Measurements from ENCODE around the gene IQCB1. TPM values are rescaled to one million over a fixed set of nuclear protein-coding genes. Genes with fewer than 3 reads are reported as not detected.
"Not testable (repeated sequence)": the region's sequence is repeated elsewhere in the genome, so short reads cannot be mapped to it uniquely, and the experiment has no call there.

Gene IQCB1
- total and polyA plus RNA-seq, 2 experiments from 2014 or later: 28.8 to 39.0 TPM

- H3K27ac ChIP-seq (ENCODE audit: low read depth); H3K4me3 Mint-ChIP-seq; DNase-seq (ENCODE audit: low spot score); H3K27me3 ChIP-seq (ENCODE audit: insufficient read depth); H3K27ac Mint-ChIP-seq; H3K4me3 ChIP-seq; H3K4me1 ChIP-seq (ENCODE audit: insufficient read depth); H3K9me3 Mint-ChIP-seq; H3K4me1 Mint-ChIP-seq; ATAC-seq; H4K20me1 ChIP-seq (replicated peaks; ENCODE audit: insufficient read depth); H3K79me2 ChIP-seq (replicated peaks; ENCODE audit: insufficient read depth); H3F3A ChIP-seq (replicated peaks; ENCODE audit: low read depth); H3K4me2 ChIP-seq; H3K27me3 Mint-ChIP-seq (ENCODE audit: insufficient read depth, low read depth, poor library complexity); H2AFZ ChIP-seq; H3K9me2 ChIP-seq (ENCODE audit: insufficient read depth): not testable (repeated sequence)
- H3K36me3 Mint-ChIP-seq (ENCODE audit: low read depth): peaks cover 38% of the 10 kb centered on the region; the same call in 2 of the 3 replicates
- peaks cover 12% of the 10 kb centered on the region; the same call in 1 of the 2 replicates for H3K36me3 ChIP-seq (ENCODE audit: insufficient read depth)
These were observed 52.1 kb downstream of the IQCB1 start for GRCh38 chr3:121782784-121783183.

GRCh38 chr3:121781611-121782010, 53.2 kb downstream of the IQCB1 start:
- H2AFZ ChIP-seq: no peak overlapping the region
- no peak for TF ChIP-seq ZNF114 (CRISPR knock-in tag; IDR thresholded peaks at IDR 0.05)
- no peak for TF ChIP-seq CTCF (conservative IDR thresholded peaks at IDR 0.05; ENCODE audit: low read depth in 2 of 2)

GRCh38 chr3:121775095-121775494, 59.8 kb downstream of the IQCB1 start:
- not testable (repeated sequence) for H3K79me2 ChIP-seq (replicated peaks; ENCODE audit: insufficient read depth); H3F3A ChIP-seq (replicated peaks; ENCODE audit: low read depth); H3K4me3 ChIP-seq; H3K27me3 Mint-ChIP-seq (ENCODE audit: insufficient read depth, low read depth, poor library complexity); H3K27ac ChIP-seq (ENCODE audit: low read depth); H3K9me3 Mint-ChIP-seq; H3K9me2 ChIP-seq (ENCODE audit: insufficient read depth); ATAC-seq; DNase-seq (ENCODE audit: low spot score); H3K4me1 Mint-ChIP-seq; H3K4me2 ChIP-seq; H3K4me3 Mint-ChIP-seq; H3K27ac Mint-ChIP-seq; H2AFZ ChIP-seq; H3K27me3 ChIP-seq (ENCODE audit: insufficient read depth); H4K20me1 ChIP-seq (replicated peaks; ENCODE audit: insufficient read depth); H3K4me1 ChIP-seq (ENCODE audit: insufficient read depth); H3K36me3 ChIP-seq (ENCODE audit: insufficient read depth)
- peaks cover 77% of the 10 kb centered on the region for H3K36me3 Mint-ChIP-seq (ENCODE audit: low read depth)

More at GRCh38 chr3:121781611-121782010, 53.2 kb downstream of the IQCB1 start:
- Mint-ChIP-seq H3K4me3 (no peak overlapping the region), H3K36me3 (ENCODE audit: low read depth) (peaks cover 38% of the 10 kb centered on the region; the same call in 2 of the 3 replicates), H3K4me1 (no peaks in the 10 kb centered on the region), H3K27me3 (ENCODE audit: insufficient read depth, low read depth, poor library complexity) (peaks cover 3% of the 10 kb centered on the region), H3K9me3 (no peaks in the 10 kb centered on the region), H3K27ac (no peak overlapping the region)
- ATAC-seq (no peak), DNase-seq (ENCODE audit: low spot score) (no peak)
- Histone ChIP-seq H3F3A (replicated peaks; ENCODE audit: low read depth) (no peaks in the 10 kb centered on the region), H3K4me1 (ENCODE audit: insufficient read depth) (no peaks in the 10 kb centered on the region), H3K4me2 (no peak overlapping the region), H3K4me3 (no peak overlapping the region), H4K20me1 (replicated peaks; ENCODE audit: insufficient read depth) (no peaks in the 10 kb centered on the region), H3K27me3 (ENCODE audit: insufficient read depth) (no peaks in the 10 kb centered on the region), H3K27ac (ENCODE audit: low read depth) (no peak overlapping the region), H3K36me3 (ENCODE audit: insufficient read depth) (peaks cover 12% of the 10 kb centered on the region; the same call in 1 of the 2 replicates), H3K9me2 (ENCODE audit: insufficient read depth) (no peaks in the 10 kb centered on the region), H3K79me2 (replicated peaks; ENCODE audit: insufficient read depth) (no peaks in the 10 kb centered on the region)

GRCh38 chr3:121769246-121769645, 65.6 kb downstream of the IQCB1 start:
- H3K4me1 ChIP-seq (ENCODE audit: insufficient read depth): no peaks in the 10 kb centered on the region
- no peak for ATAC-seq
- no peaks in the 10 kb centered on the region for H3K9me2 ChIP-seq (ENCODE audit: insufficient read depth)
- DNase-seq (ENCODE audit: low spot score): no peak
- no peak overlapping the region for H3K27ac ChIP-seq (ENCODE audit: low read depth)
- H3K79me2 ChIP-seq (replicated peaks; ENCODE audit: insufficient read depth): no peaks in the 10 kb centered on the region
- no peak overlapping the region for H3K4me3 Mint-ChIP-seq
- TF ChIP-seq ZNF114 (CRISPR knock-in tag; IDR thresholded peaks at IDR 0.05) (no peak), ETS1 (IDR thresholded peaks at IDR 0.05) (no peak), POLR2AphosphoS5 (IDR thresholded peaks at IDR 0.05; ENCODE audit: low read depth) (no peak), CREB1 (CRISPR knock-in tag; IDR thresholded peaks at IDR 0.05; ENCODE audit: low read depth) (no peak), CTCF (conservative IDR thresholded peaks at IDR 0.05; ENCODE audit: low read depth in 2 of 2) (no peak), EZH2phosphoT487 (IDR thresholded peaks at IDR 0.05; ENCODE audit: unreplicated experiment) (no peak), STAT1 (IDR thresholded peaks at IDR 0.05; ENCODE audit: unreplicated experiment) (no peak), NANOG (IDR thresholded peaks at IDR 0.05; ENCODE audit: borderline replicate concordance) (no peak), JUNB (IDR thresholded peaks at IDR 0.05; ENCODE audit: unreplicated experiment) (no peak), ZNF331 (CRISPR knock-in tag; IDR thresholded peaks at IDR 0.05; ENCODE audit: low read depth) (no peak)
- H3K27ac Mint-ChIP-seq: no peak overlapping the region
- H3K36me3 Mint-ChIP-seq (ENCODE audit: low read depth): peaks cover 38% of the 10 kb centered on the region
- no peaks in the 10 kb centered on the region for H3K9me3 Mint-ChIP-seq
- no peaks in the 10 kb centered on the region for H3K27me3 ChIP-seq (ENCODE audit: insufficient read depth)
- H3K36me3 ChIP-seq (ENCODE audit: insufficient read depth): peaks cover 6% of the 10 kb centered on the region
- no peak overlapping the region for H3K4me2 ChIP-seq
- H3F3A ChIP-seq (replicated peaks; ENCODE audit: low read depth): no peaks in the 10 kb centered on the region
- no peak overlapping the region for H2AFZ ChIP-seq
- H4K20me1 ChIP-seq (replicated peaks; ENCODE audit: insufficient read depth): no peaks in the 10 kb centered on the region
- H3K4me3 ChIP-seq: no peak overlapping the region
- peaks cover 4% of the 10 kb centered on the region for H3K27me3 Mint-ChIP-seq (ENCODE audit: insufficient read depth, low read depth, poor library complexity)
- no peaks in the 10 kb centered on the region for H3K4me1 Mint-ChIP-seq
